Stomach smooth muscle (tissue), 2 donors: ENCODE measurements around the gene ITIH5.
"Not testable (repeated sequence)": the region's sequence is repeated elsewhere in the genome, so short reads cannot be mapped to it uniquely, and the experiment has no call there.

Experiments used
- H3K27ac ChIP-seq: one replicate; pipeline ENCODE4 v1.7.0; 2013; ENCODE audit warnings: mild to moderate bottlenecking, low read length, inconsistent platforms
- H3K27me3 ChIP-seq, 2 donors: one replicate each; pipeline ENCODE4 v1.7.0; 2013; ENCODE audit warnings: low read length in 2 of 2; ENCODE audit not compliant: insufficient read depth in 2 of 2, control insufficient read depth in 1 of 2
- H3K36me3 ChIP-seq, 2 donors: one replicate each; pipeline ENCODE4 v1.7.0; 2013; ENCODE audit warnings: low read length in 2 of 2; ENCODE audit not compliant: control insufficient read depth in 2 of 2, insufficient read depth in 2 of 2
- H3K4me1 ChIP-seq: one replicate; pipeline ENCODE4 v1.7.0; 2013; ENCODE audit warnings: low read length; ENCODE audit not compliant: control insufficient read depth, insufficient read depth
- H3K4me3 ChIP-seq, 2 donors: one replicate each; pipeline ENCODE4 v1.7.0; 2013; ENCODE audit warnings: low read length in 2 of 2
- H3K9ac ChIP-seq, 2 donors: one replicate each; pipeline ENCODE4 v1.7.0; 2013; ENCODE audit warnings: low read length in 2 of 2, mild to moderate bottlenecking in 1 of 2
- H3K9me3 ChIP-seq, 2 donors: one replicate each; pipeline ENCODE4 v1.7.0; 2013; ENCODE audit warnings: low read length in 2 of 2; ENCODE audit not compliant: control insufficient read depth in 2 of 2
- donor health status: healthy.
- donor health status: Pancreatic carcinoma.

ITIH5 gene

GRCh38 chr10:7659560-7659959 lies 7.2 kb downstream of the ITIH5 start:
- H3K4me1 ChIP-seq, result peaks cover 30% of the 10 kb centered on the region

GRCh38 chr10:7657552-7657951 lies 9.2 kb downstream of the ITIH5 start:
- Histone ChIP-seq H3K4me1 (peaks cover 29% of the 10 kb centered on the region), H3K36me3 (peaks cover 6 to 10% of the 10 kb centered on the region in 2 donors), H3K27me3 (no peaks in the 10 kb centered on the region), H3K27ac (no peak overlapping the region), H3K9me3 (no peaks in the 10 kb centered on the region), H3K9ac (no peak overlapping the region), H3K4me3 (no peak overlapping the region)

More at GRCh38 chr10:7659560-7659959, 7.2 kb downstream of the ITIH5 start:
- H3K4me3 ChIP-seq, result peak overlapping the region in 1 of 2 donors; percentile 44
- H3K9me3 ChIP-seq, result no peaks in the 10 kb centered on the region
- no peak overlapping the region for H3K9ac ChIP-seq
- no peaks in the 10 kb centered on the region for H3K27me3 ChIP-seq
- peaks cover 0 to 3% of the 10 kb centered on the region in 2 donors for H3K36me3 ChIP-seq
- H3K27ac ChIP-seq, result no peak overlapping the region

- not testable (repeated sequence) for H3K27ac ChIP-seq, H3K36me3 ChIP-seq, H3K9ac ChIP-seq, H3K27me3 ChIP-seq, H3K9me3 ChIP-seq, H3K4me3 ChIP-seq
- peaks cover 24% of the 10 kb centered on the region for H3K4me1 ChIP-seq
Measured at GRCh38 chr10:7657079-7657478, 9.7 kb downstream of the ITIH5 start.

- no peak overlapping the region for H3K4me3 ChIP-seq
- no peaks in the 10 kb centered on the region for H3K9me3 ChIP-seq
- no peak overlapping the region for H3K9ac ChIP-seq
- H3K27ac ChIP-seq, result no peak overlapping the region
- H3K36me3 ChIP-seq, result peaks cover 12 to 16% of the 10 kb centered on the region in 2 donors
- peaks cover 4% of the 10 kb centered on the region for H3K4me1 ChIP-seq
- no peaks in the 10 kb centered on the region for H3K27me3 ChIP-seq
Measured at GRCh38 chr10:7651853-7652470, 14.8 kb downstream of the ITIH5 start.

- H3K27ac ChIP-seq, result no peak overlapping the region
- H3K4me3 ChIP-seq, result no peak overlapping the region
- H3K27me3 ChIP-seq, result no peaks in the 10 kb centered on the region
- H3K9ac ChIP-seq, result no peak overlapping the region
- no peaks in the 10 kb centered on the region for H3K9me3 ChIP-seq
- H3K4me1 ChIP-seq, result peaks cover 8% of the 10 kb centered on the region
- peaks cover 10 to 16% of the 10 kb centered on the region in 2 donors for H3K36me3 ChIP-seq
Measured at GRCh38 chr10:7649673-7650300, 17.0 kb downstream of the ITIH5 start.

DNA sequence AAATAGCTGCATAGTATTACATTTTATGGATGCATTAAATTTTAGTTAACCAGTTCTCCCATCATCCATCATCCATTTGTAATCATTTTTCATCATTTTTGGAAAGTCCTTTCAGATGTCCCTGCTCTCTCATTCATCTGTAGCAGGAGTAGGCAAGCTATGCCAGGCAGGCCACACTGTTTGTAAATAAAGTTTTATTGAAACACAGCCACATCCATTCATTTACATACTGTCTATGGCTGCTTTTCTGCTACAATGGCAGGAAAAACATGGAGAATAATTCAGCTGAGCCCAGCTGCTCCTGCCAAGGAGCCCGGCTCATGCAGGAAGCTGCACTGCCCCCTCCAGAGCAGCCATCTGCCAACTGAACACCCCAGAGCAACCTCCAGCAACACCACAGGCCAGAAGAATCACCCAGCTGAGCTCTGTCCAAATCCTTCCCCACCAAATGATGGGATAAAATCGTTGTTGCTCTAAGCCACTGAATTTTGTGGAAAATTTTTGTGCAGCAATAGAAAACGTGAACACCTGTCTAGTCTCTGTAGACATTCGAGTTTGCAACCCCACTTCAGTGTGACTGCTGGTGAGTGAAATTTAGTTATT lies 19.6 kb downstream of the ITIH5 start:
- Histone ChIP-seq H3K27me3 (no peaks in the 10 kb centered on the region), H3K9me3 (no peaks in the 10 kb centered on the region), H3K4me3 (no peak overlapping the region), H3K27ac (no peak overlapping the region), H3K9ac (no peak overlapping the region), H3K4me1 (peaks cover 8% of the 10 kb centered on the region), H3K36me3 (peaks cover 3 to 11% of the 10 kb centered on the region in 2 donors)

- Histone ChIP-seq H3K4me1 (peaks cover 3% of the 10 kb centered on the region), H3K9me3 (peaks cover 0 to 2% of the 10 kb centered on the region in 2 donors), H3K27me3 (no peaks in the 10 kb centered on the region), H3K27ac (no peak overlapping the region), H3K36me3 (peaks cover 23 to 34% of the 10 kb centered on the region in 2 donors), H3K4me3 (no peak overlapping the region), H3K9ac (no peak overlapping the region)
Measured at GRCh38 chr10:7642491-7643011, 24.2 kb downstream of the ITIH5 start.

DNA sequence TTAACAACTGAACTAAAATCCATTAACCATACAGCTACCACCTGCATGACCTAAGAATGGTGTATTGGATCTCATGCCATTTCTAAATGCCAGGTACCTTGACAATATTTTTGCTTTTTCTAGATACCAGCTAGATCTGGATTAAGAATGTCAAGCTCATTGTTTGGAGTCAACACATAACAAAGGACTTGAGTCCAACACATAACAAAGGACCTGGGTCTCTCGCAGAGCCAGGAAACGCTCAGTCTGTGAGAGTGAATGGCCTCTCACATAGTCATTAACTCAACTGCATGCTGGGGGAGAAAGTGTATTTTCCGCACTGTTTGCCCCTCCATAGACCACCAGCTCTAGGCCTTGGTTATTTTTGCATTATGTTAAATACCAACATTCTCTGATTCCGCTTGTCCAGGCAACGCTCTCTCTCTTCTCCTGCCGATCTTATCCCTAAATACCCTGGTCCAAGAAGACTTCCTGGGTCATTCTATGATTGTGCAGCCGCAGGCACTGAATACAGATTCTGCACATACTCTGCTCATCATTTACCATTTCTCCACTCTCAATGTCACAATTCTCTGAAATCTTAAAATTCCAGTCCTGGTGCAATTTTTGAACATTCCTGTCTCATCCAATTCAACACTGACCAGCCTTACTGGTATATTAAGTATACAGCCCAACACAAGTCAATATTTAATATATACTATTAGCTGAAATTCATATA lies 31.2 kb downstream of the ITIH5 start:
- Histone ChIP-seq H3K4me3 (no peak overlapping the region), H3K27me3 (no peaks in the 10 kb centered on the region), H3K9ac (no peak overlapping the region), H3K36me3 (peaks cover 25 to 27% of the 10 kb centered on the region in 2 donors), H3K4me1 (no peaks in the 10 kb centered on the region), H3K27ac (no peak overlapping the region), H3K9me3 (peaks cover 0 to 2% of the 10 kb centered on the region in 2 donors)

GRCh38 chr10:7634142-7634894 lies 32.4 kb downstream of the ITIH5 start:
- Histone ChIP-seq H3K27ac (peak overlapping the region; percentile 32), H3K9ac (no peak overlapping the region), H3K36me3 (peaks cover 22 to 23% of the 10 kb centered on the region in 2 donors), H3K9me3 (peaks cover 0 to 2% of the 10 kb centered on the region in 2 donors), H3K27me3 (no peaks in the 10 kb centered on the region), H3K4me3 (no peak overlapping the region), H3K4me1 (no peaks in the 10 kb centered on the region)

- peak overlapping the region; percentile 42 to 43 for H3K9ac ChIP-seq
- H3K27me3 ChIP-seq, result no peaks in the 10 kb centered on the region
- peaks cover 0 to 6% of the 10 kb centered on the region in 2 donors for H3K36me3 ChIP-seq
- no peaks in the 10 kb centered on the region for H3K9me3 ChIP-seq
- H3K4me3 ChIP-seq, result peak overlapping the region in 1 of 2 donors; percentile 40
- H3K4me1 ChIP-seq, result peaks cover 17% of the 10 kb centered on the region
- peak overlapping the region; percentile 85 for H3K27ac ChIP-seq
Measured at GRCh38 chr10:7626283-7626682, 40.5 kb downstream of the ITIH5 start.
